LNCAP (cell line): ENCODE results near the gene ORC3.

Experiments
- CTCF ChIP-seq: fragments of 450-650 bp; IDR thresholded peaks from 2 replicates; pipeline ENCODE4 v1.5.1; 2017; ENCODE audit warnings: mild to moderate bottlenecking

The ORC3 gene

GRCh38 chr6:87653074-87653962 lies 63.4 kb downstream of the ORC3 start:
- TF ChIP-seq CTCF: no peak

GRCh38 chr6:87654122-87654521 lies 64.2 kb downstream of the ORC3 start:
- TF ChIP-seq CTCF: no peak

- no peak for TF ChIP-seq CTCF
These were observed 65.0 kb downstream of the ORC3 start for GRCh38 chr6:87654875-87655454.

GRCh38 chr6:87655824-87656223 lies 65.9 kb downstream of the ORC3 start:
- no peak for TF ChIP-seq CTCF

DNA sequence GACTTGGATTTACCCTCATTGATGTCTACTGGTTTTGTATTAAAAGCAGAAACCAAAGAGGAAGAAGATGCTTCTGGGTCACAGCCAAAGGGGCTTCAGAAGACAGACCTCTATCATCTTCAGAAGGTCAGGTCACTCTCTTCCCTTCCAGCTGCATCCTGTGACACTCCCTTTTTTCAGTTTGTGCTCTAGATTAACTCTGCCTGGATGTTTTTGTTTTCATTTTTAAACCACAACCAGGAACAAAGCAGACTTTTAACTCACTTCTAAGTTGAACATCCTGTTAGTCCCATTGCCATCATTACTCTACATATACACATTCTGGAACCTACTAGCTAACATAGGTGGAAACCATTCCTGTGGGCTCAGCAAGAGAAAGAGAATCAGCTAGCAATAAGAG lies 66.9 kb downstream of the ORC3 start:
- TF ChIP-seq CTCF: no peak

DNA sequence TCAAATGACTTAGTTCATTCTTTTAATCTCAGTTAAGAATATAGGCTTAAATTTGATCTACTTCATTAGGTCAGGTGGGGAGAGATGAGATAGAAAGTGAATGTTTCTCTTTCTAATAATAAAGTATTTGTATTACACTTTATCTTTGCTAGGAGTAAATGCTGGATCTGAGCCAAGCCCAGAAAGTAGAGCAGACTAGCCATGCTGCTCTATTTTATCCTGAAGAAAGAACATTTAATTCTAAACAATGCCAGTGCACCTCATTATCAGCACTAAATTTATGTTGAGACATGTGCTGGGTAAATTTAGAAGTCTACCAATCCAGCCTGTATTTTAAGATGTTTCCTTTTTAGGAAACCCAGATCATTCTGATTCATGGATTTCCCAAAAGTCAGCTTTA lies 68.6 kb downstream of the ORC3 start:
- no peak for TF ChIP-seq CTCF

DNA sequence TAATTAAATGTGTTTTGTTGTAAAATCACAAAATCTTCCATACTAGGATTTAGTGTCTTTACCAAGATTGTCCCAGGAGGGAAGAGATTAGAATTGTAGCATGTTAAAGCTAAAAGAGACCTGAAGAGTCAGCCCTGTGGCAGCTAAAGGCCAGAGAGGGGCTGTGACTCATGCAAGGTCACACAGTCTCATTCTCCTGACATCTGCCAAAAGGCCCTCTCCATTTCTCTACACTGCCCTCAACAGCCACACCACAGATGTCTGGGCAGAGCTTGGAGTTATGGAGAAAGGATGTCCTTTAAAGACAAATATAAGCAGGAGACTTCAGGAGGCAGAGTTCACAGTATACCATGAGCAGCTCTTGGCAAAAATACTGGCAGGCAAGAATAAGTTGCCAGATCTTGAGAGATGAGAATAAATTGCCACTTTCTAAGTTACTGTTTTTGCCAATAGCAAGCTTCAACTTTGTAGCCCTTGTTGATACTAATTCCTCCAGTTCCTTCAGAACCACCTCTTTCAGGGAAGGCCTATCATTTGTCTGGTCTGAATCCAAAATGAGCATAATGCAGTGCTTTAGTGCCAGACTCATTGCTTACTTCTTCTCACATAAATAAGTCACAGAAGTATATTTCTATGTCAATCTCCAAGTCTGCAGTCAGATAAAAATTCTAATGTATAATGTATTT lies 70.4 kb downstream of the ORC3 start:
- TF ChIP-seq CTCF: no peak
